Measurements from ENCODE around the gene NCKAP5.

Gene NCKAP5

DNA sequence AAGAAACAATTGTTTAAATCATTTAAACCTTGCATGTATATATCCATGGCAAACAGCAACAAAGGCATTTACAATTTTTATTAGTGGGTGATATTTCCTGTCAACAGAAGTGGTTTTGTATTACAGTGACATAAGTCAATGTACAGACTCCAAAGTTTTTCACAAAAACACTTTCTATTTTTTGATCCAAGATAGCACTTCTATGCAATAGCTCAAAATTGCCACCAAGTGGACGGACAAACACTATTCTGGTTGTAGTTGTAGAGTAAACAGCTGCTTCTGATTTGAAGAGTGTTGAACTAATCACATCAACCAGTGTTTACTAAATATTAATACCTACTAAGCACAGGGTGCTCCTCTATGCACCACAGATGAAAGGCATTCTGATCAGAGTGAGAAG lies 421.4 kb downstream of the NCKAP5 start:
- DNase-seq (ENCODE audit: low read depth), result no peak

DNA sequence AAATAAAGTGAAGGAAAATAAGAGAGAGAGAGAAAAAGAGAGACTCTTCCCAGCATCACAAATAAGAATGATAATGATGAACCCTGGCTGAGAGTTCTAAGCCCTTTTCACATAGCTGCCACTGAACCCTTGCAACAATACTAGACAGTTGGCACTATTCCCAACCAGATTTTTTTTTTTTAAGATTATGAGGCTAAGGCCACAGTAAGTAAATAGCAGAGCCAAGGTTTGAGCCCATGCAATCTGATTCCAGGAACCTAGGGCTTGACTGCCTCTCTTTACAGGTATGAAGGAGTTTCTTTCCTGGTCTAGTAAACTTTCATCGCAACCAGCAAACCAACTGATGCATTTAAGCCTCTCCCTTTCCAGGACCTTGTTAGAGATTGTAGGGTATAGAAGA lies 424.6 kb downstream of the NCKAP5 start:
- DNase-seq (ENCODE audit: low read depth), result no peak

DNA sequence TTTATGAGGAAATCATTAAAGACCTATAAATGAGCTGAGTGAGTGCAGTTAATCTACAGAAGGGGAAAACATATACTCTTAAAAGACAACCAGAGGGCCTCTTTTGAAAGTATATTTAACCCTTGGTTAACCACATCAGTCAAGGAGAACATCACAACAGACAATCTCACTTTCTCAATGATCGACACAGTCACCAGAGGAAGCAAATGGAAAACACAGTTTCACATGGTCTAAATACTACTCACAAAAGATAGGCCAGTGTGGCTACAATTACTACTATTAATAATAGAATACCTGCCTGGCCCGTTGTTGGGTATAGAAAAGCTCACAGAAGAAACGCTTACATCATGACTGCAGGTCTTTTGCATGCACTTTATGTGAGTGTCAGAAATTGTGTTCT lies 426.2 kb downstream of the NCKAP5 start:
- no peak for DNase-seq (ENCODE audit: low read depth)

DNA sequence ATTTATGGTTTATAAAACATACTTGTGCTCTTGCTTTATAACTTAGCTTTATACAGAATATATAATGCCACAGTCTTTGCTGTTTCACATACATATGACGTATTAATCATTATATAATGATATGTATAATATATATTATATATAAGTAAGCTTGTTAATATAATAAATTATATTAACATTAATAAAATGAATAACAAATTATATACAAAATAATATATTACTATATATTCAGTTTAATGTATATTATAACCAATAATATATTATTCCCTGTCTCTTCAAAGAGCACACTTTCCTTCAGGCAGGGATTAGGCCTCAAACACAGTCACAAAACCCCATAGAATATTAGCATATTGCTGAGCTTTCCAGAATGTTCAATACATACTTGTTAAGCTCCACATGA lies 427.6 kb downstream of the NCKAP5 start:
- no peak for DNase-seq (ENCODE audit: low read depth)

DNA sequence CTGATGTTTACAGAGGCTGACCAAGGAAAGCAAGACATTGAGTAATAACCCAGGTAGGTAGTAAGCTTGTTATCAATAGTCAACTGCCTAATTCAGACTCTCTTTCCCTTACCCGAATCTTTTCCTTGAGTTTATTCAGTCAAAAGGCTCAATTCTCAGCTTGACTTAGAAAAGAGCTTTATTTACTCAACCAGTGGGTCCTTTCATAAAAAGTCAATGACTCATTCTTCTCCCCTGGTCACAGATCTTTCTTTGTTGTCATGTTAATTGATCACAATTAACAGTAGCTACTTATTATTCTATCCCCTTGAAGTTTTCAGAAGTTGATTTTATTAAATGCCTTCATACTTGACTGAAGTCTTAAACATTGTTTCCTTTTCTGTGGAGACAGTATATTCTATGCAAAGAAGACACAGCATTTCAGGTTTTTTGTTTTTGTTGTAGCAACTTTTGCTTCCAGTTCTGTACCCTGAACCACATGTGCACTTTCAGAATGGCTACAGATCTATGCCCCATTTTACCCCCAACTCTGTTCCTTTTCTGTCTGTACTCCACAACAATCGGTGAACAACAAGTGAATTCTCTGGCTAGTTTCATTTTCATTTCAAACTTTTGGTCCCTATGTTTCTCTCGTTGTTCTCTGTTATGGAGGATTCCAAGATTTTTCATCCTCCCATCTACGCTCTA lies 428.3 kb downstream of the NCKAP5 start:
- no peak for DNase-seq (ENCODE audit: low read depth)

DNA sequence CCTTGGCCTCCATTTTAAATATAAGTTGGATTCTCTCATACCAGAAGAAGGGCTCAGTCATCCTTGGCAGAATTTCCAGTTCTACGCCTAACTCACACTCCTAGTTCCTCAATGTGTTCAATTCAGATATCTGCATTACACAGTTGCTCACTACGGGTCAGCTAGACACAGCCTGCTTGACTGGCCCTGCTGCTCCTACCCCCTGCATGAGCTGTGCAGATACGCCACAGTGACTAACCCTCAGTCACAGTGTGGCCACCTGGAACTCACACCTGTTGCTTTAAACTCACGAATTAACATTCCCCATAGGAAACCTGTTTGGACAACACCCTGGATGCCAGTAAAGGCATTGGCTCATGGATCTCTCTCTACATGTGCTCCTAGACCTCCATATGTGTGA lies 429.6 kb downstream of the NCKAP5 start:
- no peak for DNase-seq (ENCODE audit: low read depth)

DNA sequence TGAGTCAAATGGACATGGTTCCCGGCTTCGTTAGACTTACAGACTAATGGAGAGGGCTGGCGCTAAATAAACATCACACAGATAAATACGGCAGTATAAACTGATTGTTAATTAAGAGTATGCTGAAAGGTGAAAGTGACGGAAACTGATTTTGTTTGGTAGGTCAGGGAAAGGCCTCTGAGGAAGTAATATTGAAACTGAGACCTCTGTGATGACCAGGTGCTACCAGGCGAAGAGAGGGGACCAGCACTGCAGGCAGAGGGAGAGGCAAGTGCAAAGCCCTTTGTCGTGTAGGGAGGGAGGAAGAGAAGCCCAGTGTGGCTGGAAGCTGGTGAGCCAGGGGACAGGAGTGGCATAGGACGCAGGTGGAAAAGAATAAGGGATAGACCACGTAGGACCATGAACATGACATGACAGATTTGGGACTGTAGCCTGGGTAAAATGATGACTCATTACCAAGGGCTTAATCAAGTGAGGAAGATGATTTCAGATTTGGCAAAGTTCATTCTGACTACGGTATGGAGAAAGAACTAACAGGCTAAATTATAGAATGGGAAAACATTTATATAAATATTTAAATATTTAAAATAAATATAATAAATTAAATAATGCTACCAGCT lies 433.1 kb downstream of the NCKAP5 start:
- DNase-seq (ENCODE audit: low read depth), result no peak

DNA sequence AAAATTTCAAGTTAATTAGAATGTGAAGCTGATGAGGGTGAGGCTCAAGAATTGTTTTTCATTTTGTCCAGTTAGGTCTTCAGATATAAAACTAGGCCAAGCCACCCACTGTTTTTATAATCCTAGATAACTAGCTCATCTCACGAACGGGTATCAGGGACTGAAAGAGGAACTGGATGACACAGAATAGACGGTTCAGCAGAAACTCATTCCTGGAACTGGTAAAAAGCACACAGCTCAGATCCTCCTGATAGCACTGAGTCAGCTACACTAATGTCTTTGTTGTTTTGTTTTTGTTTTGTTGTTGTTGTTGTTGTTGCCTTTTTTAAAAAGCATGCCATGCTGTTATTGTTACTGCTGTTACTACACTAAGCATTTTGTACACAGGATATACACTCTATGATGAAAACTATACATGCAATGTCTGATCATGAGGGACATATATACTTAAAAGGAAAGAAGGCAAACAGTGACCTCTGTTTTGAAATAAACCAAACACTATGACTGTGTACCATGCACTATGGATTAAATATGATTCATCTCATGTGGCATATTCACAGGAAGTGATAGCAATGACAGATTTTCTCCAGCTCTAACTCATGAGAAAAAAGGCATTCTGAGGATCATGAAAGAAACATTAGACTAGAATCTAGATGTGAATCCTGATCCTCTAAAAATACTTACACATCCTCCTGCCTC lies 437.6 kb downstream of the NCKAP5 start:
- no peak for DNase-seq (ENCODE audit: low read depth)

DNA sequence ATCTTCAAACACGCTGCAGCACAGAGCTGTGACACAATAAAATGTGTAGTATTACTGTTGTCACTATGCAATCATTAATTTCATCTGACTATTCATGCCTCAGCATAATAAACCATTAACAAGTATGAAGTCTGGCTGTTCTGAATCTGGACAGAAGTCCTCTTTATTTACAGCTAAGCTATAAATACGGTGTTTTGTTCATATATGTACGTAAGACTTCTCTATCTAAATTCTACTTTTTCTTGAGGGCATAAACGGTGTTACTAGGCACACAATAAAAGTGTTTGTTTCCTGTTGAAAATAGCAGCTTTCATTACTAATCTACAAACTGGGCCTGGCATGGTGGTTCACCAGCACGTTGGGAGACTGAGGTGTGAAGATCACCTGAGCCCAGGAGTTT lies 443.8 kb downstream of the NCKAP5 start:
- DNase-seq (ENCODE audit: low read depth), result no peak

DNA sequence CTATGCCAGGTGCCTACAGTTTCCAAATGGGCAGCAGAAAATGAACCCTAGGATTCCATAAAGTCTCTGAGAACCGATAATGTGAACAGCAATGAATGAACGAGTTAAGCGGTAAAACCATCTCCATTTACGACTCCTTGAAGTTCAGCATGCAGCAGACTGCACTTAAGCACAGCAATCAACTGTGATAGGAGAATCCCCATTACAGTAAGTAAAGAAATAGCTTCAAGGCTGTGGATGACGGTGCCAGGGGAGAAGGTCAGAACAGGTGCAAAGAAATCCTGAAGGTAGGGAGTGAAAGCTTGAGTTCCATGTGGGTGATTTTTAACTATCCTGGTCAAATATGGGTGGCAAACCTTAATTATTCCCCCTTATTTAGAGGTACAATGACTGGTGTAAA lies 444.4 kb downstream of the NCKAP5 start:
- no peak for DNase-seq (ENCODE audit: low read depth)

DNA sequence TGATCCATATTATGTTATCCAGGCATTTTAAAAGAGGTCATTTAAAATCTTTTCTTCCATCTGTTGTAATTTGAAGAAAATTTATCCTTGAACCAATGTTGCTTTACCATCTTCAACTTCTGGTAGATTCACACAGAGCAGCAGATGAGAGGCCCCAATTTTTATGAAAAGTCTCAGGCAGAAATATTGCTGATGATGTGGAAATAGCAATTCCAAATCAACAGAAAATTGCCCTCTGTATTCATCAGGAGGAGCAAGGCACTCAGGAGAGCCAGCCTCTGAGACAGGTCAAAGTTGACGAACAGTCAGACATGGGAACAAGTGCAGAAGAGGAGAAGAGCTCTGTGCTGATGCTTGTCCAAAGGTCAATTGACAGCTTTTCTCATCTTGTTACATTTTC lies 444.9 kb downstream of the NCKAP5 start:
- DNase-seq (ENCODE audit: low read depth), result no peak

DNA sequence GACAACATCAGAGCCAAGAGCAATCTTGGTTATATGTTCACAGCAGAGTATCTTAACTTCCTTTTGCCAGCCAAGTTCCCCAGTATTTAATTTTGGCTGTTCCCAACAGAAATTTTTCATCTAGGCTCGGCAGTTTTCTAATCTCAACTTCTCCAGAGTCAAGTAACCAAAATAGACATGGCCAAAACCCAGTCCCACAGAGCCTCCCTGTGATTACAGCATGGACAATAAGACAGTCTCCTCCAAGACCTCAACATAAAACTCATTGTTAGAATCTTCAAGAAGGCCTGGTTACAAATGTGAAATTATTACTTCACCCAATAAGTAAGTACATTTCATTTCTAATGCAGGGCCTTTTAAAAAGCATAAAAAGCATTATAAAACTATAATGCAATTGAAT lies 445.7 kb downstream of the NCKAP5 start:
- DNase-seq (ENCODE audit: low read depth), result no peak

DNA sequence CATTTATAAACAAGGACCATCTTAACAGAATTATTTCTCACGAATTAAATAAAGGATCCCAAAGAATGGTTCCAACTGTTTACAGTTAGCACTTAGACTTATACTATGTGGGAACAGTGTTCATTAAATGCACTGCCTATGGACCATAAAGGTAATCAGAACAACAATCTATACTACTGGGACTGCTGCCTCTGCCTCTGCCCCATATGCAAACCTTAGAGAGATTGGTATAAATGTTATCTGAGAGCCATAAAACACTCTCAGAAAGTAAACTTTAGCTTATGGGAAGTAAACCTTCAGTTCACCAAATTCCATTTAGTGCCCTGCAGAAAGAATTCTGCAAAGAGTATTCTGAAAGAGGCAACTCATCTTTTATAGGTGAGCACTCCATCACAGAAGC lies 448.0 kb downstream of the NCKAP5 start:
- DNase-seq (ENCODE audit: low read depth), result no peak

DNA sequence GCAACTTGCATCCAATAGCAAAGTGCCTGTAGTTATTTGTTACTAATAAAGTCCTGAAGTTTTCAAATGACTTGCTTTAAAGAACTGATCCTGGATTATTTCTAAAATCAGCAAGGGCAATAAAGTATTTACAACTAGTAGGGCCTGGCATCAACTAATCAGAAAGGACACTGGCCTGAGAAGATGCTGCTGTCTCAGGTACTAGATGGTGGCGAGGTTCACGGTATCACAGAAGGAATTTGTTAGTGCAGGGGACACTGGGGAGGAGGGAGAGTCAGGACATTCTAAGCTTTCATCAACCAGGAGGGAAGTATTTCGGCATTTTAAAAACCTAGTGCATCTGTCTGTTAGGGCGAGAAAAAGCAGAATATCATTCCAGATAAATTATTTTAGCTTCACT lies 458.1 kb downstream of the NCKAP5 start:
- DNase-seq (ENCODE audit: low read depth), result no peak

DNA sequence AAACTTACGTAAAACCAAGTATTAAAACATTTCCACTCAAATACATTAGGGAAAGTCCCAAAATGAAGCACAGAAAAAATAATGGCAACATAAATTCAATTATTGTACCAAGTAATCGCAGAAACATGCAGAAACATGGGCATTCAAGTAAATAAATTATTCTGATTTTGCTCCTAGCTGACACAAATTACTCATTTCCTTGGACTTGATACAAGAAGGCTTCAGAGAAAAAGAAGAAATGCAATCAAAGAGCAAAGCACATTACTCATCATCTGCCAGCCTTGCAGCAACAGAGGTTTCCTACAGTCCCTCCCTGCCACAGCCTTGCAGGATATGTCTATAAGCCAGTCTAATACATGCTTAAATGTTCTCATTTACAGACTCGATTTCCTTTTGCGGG lies 458.5 kb downstream of the NCKAP5 start:
- no peak for DNase-seq (ENCODE audit: low read depth)

DNA sequence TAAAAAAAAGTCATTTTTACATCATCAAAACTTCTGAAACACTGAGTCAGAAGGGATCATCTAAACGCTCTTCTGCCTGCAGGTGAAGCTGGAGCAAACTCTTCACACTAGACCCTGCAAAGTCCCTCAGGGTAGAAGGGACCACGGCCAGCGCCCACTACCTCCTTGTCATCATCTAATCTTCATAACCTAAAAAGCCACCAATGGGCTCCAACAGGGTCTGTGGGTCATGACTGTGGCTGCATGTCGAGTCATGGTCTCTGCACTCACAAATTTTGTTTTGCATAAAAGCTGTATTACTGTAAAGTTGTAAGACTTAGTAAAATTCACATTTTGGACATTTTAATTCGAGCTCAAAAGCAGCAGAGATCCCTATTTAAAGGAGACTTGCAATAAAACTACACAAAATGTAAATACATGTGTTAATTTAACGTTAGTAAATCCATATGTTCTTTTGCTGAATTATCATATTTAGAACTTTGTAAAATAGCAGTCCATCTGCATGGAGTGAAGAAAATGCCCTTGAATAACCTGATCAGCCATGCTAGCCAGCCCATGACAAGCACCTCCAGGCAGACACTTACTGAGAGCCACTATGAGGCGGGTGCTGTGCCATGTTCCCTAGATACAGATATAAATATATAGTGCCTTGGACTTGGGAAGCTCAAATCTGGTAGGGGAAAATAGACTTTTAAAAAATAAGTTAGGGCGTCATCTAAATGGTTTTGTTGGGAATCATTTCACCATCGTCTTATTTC lies 461.0 kb downstream of the NCKAP5 start:
- no peak for DNase-seq (ENCODE audit: low read depth)

DNA sequence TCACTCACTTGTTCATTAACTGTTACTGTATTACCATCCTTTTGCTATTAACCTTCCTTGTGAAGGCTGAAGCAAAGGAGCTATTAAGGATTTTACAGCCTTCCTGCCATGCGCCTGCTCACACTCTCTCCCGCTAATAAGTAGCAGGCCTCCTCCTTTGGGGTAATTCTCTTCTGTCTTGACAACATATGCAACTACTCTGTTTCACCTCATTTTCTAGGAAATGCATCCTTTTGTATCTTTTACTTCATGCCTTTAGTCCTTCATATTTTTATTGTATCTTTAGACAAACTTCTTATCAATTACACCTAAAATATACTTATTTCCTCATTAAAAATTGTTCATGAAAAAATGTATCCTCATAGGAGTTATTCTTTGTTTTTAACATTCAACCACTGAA lies 463.4 kb downstream of the NCKAP5 start:
- no peak for DNase-seq (ENCODE audit: low read depth)

DNA sequence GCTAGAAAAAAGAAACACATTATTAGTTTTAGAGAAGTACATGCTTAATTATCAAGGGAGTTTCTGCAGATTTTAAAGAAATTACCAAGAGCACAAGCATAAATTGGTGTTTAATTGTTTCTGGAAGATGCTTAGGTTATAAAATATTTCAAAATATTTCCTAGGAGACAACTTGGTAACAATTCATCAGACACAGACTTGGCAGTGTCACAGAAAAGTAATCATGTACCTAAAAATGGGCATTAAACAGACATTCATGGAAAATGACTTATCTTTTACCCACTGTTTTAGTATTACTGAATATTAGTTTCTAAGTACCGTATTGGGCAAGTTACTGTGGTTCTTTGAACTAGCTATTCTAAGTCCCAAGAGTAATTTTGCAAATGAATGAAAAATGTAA lies 469.5 kb downstream of the NCKAP5 start:
- no peak for DNase-seq (ENCODE audit: low read depth)

DNA sequence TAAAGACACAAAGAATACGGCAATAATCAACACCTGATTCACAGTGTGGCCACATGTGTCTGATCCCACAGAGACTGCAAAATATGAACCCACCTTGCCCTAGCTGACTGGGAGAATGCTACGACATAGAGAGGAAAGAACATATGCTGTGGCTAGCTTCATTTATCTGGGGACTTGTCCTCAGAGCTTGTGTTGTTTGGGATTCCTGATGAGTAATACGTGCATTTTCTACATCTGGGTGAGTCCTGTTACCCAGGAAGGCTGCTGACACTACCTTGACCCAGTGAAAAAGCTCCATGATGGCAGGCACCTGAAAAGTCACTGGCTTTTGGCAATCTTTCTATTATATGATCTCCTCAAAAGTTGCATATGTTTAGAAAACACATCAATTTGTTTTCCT lies 470.6 kb downstream of the NCKAP5 start:
- no peak for DNase-seq (ENCODE audit: low read depth)

DNA sequence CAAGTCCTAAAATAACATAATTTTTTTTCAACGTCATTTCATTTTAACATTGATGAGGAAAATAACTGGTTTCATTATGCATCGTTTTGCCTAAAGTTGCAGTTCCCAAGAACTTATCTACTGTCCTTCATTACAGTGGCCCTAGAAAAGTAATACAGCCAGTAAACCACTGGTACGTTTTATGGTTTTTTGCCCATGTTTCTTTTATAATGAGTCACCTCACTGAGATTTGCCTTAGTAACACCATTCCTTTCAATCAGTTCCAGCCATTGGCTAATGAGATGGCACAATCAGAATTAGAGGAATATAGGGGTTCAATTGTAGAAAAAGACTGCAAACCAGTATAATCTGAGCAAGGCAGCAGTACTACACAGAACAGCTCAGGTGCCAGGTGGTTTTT lies 475.7 kb downstream of the NCKAP5 start:
- no peak for DNase-seq (ENCODE audit: low read depth)

DNA sequence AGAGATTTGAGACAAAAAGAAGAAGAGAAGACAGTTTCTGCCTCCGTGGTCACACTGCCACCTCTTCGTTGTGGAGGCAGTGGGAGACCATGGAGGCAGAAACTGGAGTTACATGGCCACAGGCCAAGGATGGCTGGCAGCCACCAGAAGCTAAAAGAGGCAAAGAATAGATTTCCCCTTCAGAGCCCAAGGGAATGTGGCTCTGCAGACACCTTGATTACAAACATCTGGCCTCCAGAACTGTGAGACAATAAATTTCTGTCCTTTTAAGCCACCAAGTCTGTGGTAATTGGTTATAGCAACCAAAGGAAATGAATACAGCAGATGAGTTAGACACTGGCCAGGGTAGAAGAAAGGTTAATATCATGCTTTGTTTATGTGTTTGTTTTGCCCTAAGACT lies 477.9 kb downstream of the NCKAP5 start:
- DNase-seq (ENCODE audit: low read depth), result no peak

DNA sequence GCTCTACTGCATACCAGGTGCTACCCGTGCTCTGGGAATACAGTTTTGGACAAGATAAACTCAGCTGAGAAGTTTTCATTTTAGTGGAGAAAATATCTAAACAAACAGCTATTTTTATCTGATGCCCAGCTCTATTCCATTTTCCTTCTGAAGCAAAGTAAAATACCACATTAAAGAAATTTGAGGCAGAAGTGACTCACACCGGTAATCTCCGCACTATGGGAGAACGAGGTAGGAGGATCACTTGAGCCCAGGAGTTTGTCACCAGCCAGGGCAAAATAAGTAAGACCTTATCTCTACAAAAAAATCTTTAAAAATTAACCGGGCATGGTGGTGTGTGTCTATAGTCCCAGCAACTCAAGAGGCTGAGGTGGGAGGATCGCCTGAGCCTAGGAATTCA lies 482.1 kb downstream of the NCKAP5 start:
- DNase-seq (ENCODE audit: low read depth), result no peak

DNA sequence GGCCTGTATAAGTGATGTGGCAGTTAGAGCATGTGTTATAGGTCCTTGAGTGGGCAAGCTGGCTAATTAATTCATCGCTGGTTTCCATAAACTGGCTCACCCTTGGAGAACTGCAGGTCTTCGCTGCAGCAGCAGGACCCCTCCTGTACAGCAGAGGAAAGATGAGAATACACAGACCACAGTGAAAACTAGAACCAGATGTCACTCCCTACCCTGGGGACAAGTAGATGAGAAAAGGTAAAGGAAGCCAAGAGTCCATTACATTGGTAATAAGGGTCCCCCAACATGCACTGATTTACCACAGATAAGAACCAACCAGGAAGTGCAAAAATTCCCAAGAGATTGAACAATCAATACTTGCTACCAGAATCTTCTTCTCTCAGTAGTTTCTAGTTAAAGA lies 482.6 kb downstream of the NCKAP5 start:
- DNase-seq (ENCODE audit: low read depth), result no peak
